Suppressor macrophage treated with lipopolysaccharide for 4 hours (primary cell): ENCODE data around the gene ELP4.

Experiments used
- DNase-seq: peaks from one replicate; pipeline ENCODE4 v3.0.0-alpha.2; 2020

The ELP4 gene

GRCh38 chr11:31814176-31814868 is 304.8 kb downstream of the ELP4 start:
- DNase-seq = no peak

GRCh38 chr11:31815711-31816467 is 306.3 kb downstream of the ELP4 start:
- no peak for DNase-seq

GRCh38 chr11:31816468-31817053 is 307.0 kb downstream of the ELP4 start:
- DNase-seq = no peak

- DNase-seq = no peak
Observed at GRCh38 chr11:31817054-31817620, 307.6 kb downstream of the ELP4 start.

- no peak for DNase-seq
Observed at GRCh38 chr11:31817621-31818424, 308.3 kb downstream of the ELP4 start.

- no peak for DNase-seq
Observed at GRCh38 chr11:31818425-31818755, 308.8 kb downstream of the ELP4 start.

- DNase-seq = no peak
Observed at GRCh38 chr11:31818874-31819331, 309.3 kb downstream of the ELP4 start.

- DNase-seq = no peak
Observed at GRCh38 chr11:31819621-31820437, 310.3 kb downstream of the ELP4 start.

- peak; percentile 20 for DNase-seq
Observed at GRCh38 chr11:31820438-31820818, 310.9 kb downstream of the ELP4 start.

- DNase-seq = no peak
Observed at GRCh38 chr11:31821235-31821764, 311.7 kb downstream of the ELP4 start.

GRCh38 chr11:31821766-31822165 is 312.2 kb downstream of the ELP4 start:
- DNase-seq = no peak

- no peak for DNase-seq
Observed at GRCh38 chr11:31822175-31822926, 312.8 kb downstream of the ELP4 start.

GRCh38 chr11:31822927-31823643 is 313.5 kb downstream of the ELP4 start:
- no peak for DNase-seq

- no peak for DNase-seq
Observed at GRCh38 chr11:31823644-31824331, 314.2 kb downstream of the ELP4 start.

GRCh38 chr11:31824332-31824878 is 314.8 kb downstream of the ELP4 start:
- no peak for DNase-seq

- no peak for DNase-seq
Observed at GRCh38 chr11:31824879-31825837, 315.6 kb downstream of the ELP4 start.

GRCh38 chr11:31825838-31826484 is 316.4 kb downstream of the ELP4 start:
- DNase-seq = no peak
